WTC11 (cell line): ENCODE data around the gene MAP6.
A peak's percentile ranks its signal among the peaks of the same experiment; 100 is the strongest.

Source experiments
- FOXK1 ChIP-seq: sonication (generic); formaldehyde crosslinking; IDR thresholded peaks from 2 replicates; pipeline ENCODE4 v1.8.0; 2022; ENCODE audit warnings: mild to moderate bottlenecking, moderate library complexity, missing genetic modification reagents
- HMGXB4 ChIP-seq: sonication (generic); formaldehyde crosslinking; IDR thresholded peaks from 2 replicates; pipeline ENCODE4 v1.8.1; 2023; ENCODE audit warnings: mild to moderate bottlenecking, moderate library complexity, missing genetic modification reagents
- MYBL2 ChIP-seq: sonication (generic); formaldehyde crosslinking; IDR thresholded peaks from 2 replicates; pipeline ENCODE4 v1.8.1; 2023; ENCODE audit warnings: mild to moderate bottlenecking, moderate library complexity, missing genetic modification reagents
- TF ChIP-seq, protein P1 (sequence below): fragments of 200-600 bp; IDR thresholded peaks from 2 replicates; pipeline ENCODE4 v1.8.0; 2022; ENCODE audit warnings: antibody characterized with exemption

- TF ChIP-seq, protein P1, sequence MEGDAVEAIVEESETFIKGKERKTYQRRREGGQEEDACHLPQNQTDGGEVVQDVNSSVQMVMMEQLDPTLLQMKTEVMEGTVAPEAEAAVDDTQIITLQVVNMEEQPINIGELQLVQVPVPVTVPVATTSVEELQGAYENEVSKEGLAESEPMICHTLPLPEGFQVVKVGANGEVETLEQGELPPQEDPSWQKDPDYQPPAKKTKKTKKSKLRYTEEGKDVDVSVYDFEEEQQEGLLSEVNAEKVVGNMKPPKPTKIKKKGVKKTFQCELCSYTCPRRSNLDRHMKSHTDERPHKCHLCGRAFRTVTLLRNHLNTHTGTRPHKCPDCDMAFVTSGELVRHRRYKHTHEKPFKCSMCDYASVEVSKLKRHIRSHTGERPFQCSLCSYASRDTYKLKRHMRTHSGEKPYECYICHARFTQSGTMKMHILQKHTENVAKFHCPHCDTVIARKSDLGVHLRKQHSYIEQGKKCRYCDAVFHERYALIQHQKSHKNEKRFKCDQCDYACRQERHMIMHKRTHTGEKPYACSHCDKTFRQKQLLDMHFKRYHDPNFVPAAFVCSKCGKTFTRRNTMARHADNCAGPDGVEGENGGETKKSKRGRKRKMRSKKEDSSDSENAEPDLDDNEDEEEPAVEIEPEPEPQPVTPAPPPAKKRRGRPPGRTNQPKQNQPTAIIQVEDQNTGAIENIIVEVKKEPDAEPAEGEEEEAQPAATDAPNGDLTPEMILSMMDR: peak; percentile 96
- TF ChIP-seq FOXK1 (CRISPR knock-in tag) (no peak), MYBL2 (CRISPR knock-in tag) (no peak), HMGXB4 (CRISPR knock-in tag) (no peak)
Observed at GRCh38 chr11:75706260-75706729, 37.5 kb upstream of the MAP6 start.
